Uterus (tissue), 4 donors: ENCODE data around the gene USHBP1. TPM values are rescaled to one million over a fixed set of nuclear protein-coding genes. Genes with fewer than 3 reads are reported as not detected.
A peak's percentile ranks its signal among the peaks of the same experiment; 100 is the strongest.

Experiments used
- DNase-seq, 2 donors: peaks; one replicate each; pipeline ENCODE4 v3.0.0-alpha.2; 2019 to 2020
- H3K27ac ChIP-seq, 2 donors: fragments of 200-600 bp; sonication (generic); 1 replicate in 1 of 2; 2 replicates in 1 of 2; pipeline ENCODE4 v1.5.1; 2016 to 2018
- H3K27me3 ChIP-seq, 2 donors: fragments of 200-600 bp; sonication (generic); one replicate each; pipeline ENCODE4 v1.5.1; 2018 to 2019; ENCODE audit warnings: control low read depth in 1 of 2
- H3K36me3 ChIP-seq, 2 donors: fragments of 200-600 bp; sonication (generic); one replicate each; pipeline ENCODE4 v1.5.1; 2019; ENCODE audit warnings: control low read depth in 1 of 2
- H3K4me1 ChIP-seq, 2 donors: fragments of 200-600 bp; sonication (generic); one replicate each; pipeline ENCODE4 v1.5.1; 2018 to 2019; ENCODE audit warnings: control low read depth in 1 of 2
- H3K4me3 ChIP-seq, 2 donors: fragments of 200-600 bp; sonication (generic); 1 replicate in 1 of 2; 2 replicates in 1 of 2; pipeline ENCODE4 v1.5.1; 2018 to 2019; ENCODE audit warnings: mild to moderate bottlenecking in 1 of 2
- H3K9me3 ChIP-seq, 2 donors: fragments of 200-600 bp; sonication (generic); one replicate each; pipeline ENCODE4 v1.5.1; 2019; ENCODE audit warnings: control low read depth in 1 of 2
- POLR2A ChIP-seq, 2 donors: fragments of 450-650 bp; IDR thresholded peaks; one replicate each; pipeline ENCODE4 v1.6.1; 2016; ENCODE audit warnings: antibody characterized with exemption in 2 of 2, mild to moderate bottlenecking in 1 of 2, moderate library complexity in 1 of 2
- intact Hi-C: fragments of 100-400 bp; cut with DNase I; formaldehyde crosslinking; loops from one replicate; pipeline ENCODE4 v1.15.1; 2023; ENCODE audit warnings: low total_unique reads
- total RNA-seq, 4 donors: library from RNA; depleted of rRNA in 3 of 4; stranded (reverse); fragments of >200 nt in 3 of 4; gene quantifications; one replicate each; pipeline versions ENCODE4 v1.1.0 to v1.2.4, GENCODE V29; 2014 to 2023
- TF ChIP-seq, protein P1 (sequence below), 4 experiments: fragments of 200-600 bp in 2 of 4; fragments of 450-650 bp in 2 of 4; sonication (generic) in 2 of 4; IDR thresholded peaks; one replicate each; pipeline ENCODE4 v1.5.1; 2016 to 2019; ENCODE audit warnings: antibody characterized with exemption in 4 of 4, mild to moderate bottlenecking in 2 of 4, moderate library complexity in 1 of 4
- donor health status: DM: yes; HTN: yes; CAD: no.

USHBP1 gene
- total RNA-seq, 4 donors from 2014 or later, result 3.5 to 23.8 (median 13.0) TPM

DNA sequence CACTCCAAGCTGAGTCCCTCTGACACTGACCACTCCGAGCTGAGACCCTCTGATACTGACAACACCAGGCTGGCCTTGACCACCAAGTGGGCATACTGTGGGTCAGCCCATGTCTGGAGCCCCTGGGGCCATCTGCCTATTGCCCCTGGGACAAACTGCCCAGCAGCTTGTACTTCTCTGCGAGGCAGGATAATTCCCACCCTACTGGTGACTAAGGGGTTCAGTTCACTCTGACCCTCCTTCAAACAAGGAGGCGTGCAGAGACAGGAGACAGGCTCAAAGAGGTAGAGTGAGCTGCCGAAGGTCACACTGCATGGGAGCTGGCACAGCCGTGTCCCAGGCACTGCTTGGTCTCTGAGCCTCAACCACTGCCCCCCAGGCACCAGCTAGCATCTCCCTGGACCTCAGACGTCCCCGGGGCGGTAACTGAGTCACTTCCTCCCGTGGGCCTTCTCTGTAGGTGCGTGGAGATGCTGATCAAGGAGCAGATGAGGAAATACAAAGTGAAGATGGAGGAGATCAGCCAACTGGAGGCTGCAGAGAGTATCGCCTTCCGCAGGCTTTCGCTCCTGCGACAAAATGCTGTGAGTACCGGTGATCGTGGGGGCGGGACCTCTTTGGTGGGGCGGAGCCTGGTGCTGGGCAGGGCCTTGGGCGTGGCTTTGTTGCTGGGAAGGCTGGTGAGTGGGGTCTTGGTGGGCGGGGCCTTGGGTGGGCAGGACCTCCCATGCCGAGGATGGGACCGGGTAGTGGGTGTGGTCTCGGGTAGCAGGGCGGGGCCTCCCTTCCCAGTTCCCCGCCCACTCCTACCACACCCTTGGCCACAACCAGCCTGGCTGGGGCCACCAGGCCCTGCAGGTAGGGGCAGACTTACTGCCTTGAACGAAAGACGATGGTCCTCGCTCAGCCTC lies 55.2 kb downstream of the USHBP1 start:
- DNase-seq, result no peak
- no peak for TF ChIP-seq POLR2A (IDR thresholded peaks at IDR 0.05)
- TF ChIP-seq, protein P1, sequence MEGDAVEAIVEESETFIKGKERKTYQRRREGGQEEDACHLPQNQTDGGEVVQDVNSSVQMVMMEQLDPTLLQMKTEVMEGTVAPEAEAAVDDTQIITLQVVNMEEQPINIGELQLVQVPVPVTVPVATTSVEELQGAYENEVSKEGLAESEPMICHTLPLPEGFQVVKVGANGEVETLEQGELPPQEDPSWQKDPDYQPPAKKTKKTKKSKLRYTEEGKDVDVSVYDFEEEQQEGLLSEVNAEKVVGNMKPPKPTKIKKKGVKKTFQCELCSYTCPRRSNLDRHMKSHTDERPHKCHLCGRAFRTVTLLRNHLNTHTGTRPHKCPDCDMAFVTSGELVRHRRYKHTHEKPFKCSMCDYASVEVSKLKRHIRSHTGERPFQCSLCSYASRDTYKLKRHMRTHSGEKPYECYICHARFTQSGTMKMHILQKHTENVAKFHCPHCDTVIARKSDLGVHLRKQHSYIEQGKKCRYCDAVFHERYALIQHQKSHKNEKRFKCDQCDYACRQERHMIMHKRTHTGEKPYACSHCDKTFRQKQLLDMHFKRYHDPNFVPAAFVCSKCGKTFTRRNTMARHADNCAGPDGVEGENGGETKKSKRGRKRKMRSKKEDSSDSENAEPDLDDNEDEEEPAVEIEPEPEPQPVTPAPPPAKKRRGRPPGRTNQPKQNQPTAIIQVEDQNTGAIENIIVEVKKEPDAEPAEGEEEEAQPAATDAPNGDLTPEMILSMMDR (IDR thresholded peaks at IDR 0.05), result no peak
- H3K9me3 ChIP-seq, result no peaks in the 10 kb centered on the region
- intact Hi-C loops, result no loop called here
- H3K4me1 ChIP-seq, result no peaks in the 10 kb centered on the region
- H3K27me3 ChIP-seq, result no peaks in the 10 kb centered on the region
- H3K4me3 ChIP-seq, result no peak overlapping the region
- no peak overlapping the region for H3K27ac ChIP-seq
- H3K36me3 ChIP-seq, result no peaks in the 10 kb centered on the region

DNA sequence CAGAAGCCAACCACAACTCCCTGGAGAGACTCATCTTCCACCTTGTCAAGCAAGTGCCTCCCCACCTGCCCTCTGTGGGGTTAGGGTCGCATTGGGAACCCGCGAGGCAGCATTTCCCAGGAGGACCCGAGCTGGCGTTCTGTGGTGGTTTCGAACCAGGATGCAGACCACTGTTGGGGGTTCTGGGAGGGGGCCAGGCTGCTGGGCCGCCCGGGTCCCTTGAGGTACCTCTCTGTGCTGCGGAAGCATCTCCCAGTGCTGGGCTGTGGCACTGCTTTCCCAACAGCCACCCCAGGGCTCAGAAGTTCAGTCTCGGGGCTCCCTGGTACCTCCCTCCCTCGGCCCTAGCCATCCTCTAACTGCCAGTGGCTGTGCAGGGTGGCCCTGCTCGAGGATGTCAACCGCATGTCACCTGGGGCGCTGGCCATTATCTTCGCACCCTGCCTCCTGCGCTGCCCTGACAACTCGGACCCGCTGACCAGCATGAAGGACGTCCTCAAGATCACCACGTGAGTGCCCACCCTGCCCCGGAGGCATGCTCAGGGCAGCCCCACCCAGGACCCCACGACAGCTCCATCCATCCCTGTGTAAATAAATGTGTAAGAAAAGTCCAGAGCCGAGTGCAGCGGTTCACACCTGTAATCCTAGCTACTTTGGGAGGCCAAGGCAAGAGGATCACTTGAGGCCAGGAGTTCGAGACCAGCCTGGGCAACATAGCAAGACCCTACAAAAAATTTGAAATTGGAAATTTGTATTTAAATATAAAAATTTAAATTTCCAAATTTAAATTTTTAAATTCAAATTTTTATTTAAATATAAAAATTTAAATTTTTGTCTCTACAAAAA lies 57.6 kb downstream of the USHBP1 start:
- no peaks in the 10 kb centered on the region for H3K4me1 ChIP-seq
- H3K27ac ChIP-seq, result no peak overlapping the region
- intact Hi-C loops, result no loop called here
- DNase-seq, result no peak
- TF ChIP-seq POLR2A (IDR thresholded peaks at IDR 0.05), result no peak
- TF ChIP-seq, protein P1 (IDR thresholded peaks at IDR 0.05), result no peak
- H3K27me3 ChIP-seq, result no peaks in the 10 kb centered on the region
- H3K4me3 ChIP-seq, result no peak overlapping the region
- H3K36me3 ChIP-seq, result no peaks in the 10 kb centered on the region
- no peaks in the 10 kb centered on the region for H3K9me3 ChIP-seq

DNA sequence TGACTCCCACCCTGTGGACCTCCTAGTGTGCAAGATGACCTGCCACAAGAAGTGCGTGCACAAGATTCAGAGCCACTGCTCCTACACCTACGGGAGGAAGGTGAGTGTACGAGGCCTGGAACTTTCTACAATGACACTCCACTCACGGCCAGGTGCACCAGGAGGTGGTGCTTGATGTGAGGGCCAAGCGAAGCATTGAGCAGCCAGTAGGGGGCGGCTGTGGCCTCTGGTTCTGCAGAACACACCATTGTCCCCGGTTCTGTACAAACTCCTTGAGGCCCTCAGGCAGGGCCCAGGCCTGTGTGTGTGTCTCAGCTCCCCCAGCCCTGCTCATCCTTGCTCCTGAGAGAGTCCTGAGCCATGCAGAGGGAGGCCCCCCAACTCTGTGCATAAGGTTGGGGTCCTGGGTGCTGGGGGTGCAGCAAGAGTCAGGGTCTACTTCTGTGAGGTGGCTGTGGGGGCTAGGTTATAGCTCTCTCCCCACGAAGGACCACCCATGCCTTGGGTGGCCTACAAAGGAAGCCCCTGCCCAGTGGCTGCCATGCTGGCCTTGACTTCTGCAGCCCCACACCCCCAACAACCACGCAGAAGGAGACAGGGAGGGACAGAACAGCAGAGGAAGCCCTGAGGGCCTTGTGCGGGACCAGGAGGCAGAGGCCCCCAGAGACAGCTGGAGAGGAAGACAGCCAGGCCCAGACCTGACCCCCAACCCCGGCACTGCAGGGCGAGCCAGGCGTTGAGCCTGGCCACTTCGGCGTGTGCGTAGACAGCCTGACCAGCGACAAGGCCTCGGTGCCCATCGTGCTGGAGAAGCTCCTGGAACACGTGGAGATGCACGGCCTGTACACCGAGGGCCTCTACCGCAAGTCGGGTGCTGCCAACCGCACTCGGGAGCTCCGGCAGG lies 59.1 kb downstream of the USHBP1 start:
- TF ChIP-seq, protein P1 (IDR thresholded peaks at IDR 0.05), result peak; percentile 45 to 74 (median 56)
- TF ChIP-seq POLR2A (IDR thresholded peaks at IDR 0.05), result no peak
- Histone ChIP-seq H3K36me3 (no peaks in the 10 kb centered on the region), H3K27me3 (no peaks in the 10 kb centered on the region), H3K4me1 (no peaks in the 10 kb centered on the region), H3K9me3 (no peaks in the 10 kb centered on the region), H3K27ac (no peak overlapping the region), H3K4me3 (no peak overlapping the region)
- peak in 1 of 2 donors; percentile 53 for DNase-seq
- intact Hi-C loops, result no loop called here

DNA sequence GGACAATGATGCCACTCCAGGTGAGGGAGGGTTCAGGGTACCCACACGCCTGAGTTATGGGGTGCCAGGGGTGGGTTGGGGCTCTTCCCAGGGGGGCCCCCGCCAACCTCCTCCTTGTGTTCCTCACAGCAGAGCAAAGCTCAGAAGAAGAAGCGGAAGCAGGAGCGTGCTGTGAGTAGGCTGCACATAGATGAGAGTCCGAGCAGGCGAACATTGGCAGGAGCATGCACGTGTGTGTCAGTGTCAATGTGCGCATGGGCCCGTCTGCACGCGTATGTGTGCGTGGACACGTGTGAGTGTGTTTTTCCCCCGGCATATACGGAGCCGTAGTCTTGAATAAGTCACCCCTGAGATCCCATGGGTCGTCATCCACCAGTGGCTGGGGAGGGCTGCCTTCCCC lies 61.8 kb downstream of the USHBP1 start:
- DNase-seq, result no peak
- Histone ChIP-seq H3K4me3 (no peak overlapping the region), H3K27ac (no peak overlapping the region), H3K27me3 (no peaks in the 10 kb centered on the region), H3K36me3 (no peaks in the 10 kb centered on the region), H3K4me1 (no peaks in the 10 kb centered on the region), H3K9me3 (no peaks in the 10 kb centered on the region)
- TF ChIP-seq POLR2A (IDR thresholded peaks at IDR 0.05), result no peak
- TF ChIP-seq, protein P1 (IDR thresholded peaks at IDR 0.05), result no peak
- intact Hi-C loops, result no loop called here
